Neutrophil (primary cell): ENCODE data around the gene GALNT7.

ENCODE experiments used
- H3K27ac ChIP-seq: fragments of 200-600 bp; sonication (generic); 2 replicates; pipeline ENCODE4 v1.5.1; 2016; ENCODE audit warnings: mild to moderate bottlenecking, moderate library complexity
- H3K27me3 ChIP-seq: fragments of 200-600 bp; sonication (generic); 2 replicates; pipeline ENCODE4 v1.6.0; 2016; ENCODE audit warnings: mild to moderate bottlenecking
- H3K36me3 ChIP-seq: fragments of 200-600 bp; sonication (generic); 2 replicates; pipeline ENCODE4 v1.5.1; 2017
- H3K4me1 ChIP-seq, 2 experiments: fragments of 200-600 bp in 1 of 2; sonication (generic) in 1 of 2; 1 replicate in 1 of 2; 2 replicates in 1 of 2; pipeline versions ENCODE4 v1.5.1 to v1.6.1; 2013 to 2016; ENCODE audit warnings: low read depth in 1 of 2, low read length in 1 of 2, mild to moderate bottlenecking in 1 of 2, moderate library complexity in 1 of 2; ENCODE audit not compliant: control insufficient read depth in 1 of 2, insufficient read depth in 1 of 2
- H3K4me3 ChIP-seq, 2 experiments: fragments of 200-600 bp in 1 of 2; sonication (generic) in 1 of 2; 1 replicate in 1 of 2; 2 replicates in 1 of 2; pipeline ENCODE4 v1.5.1; 2013 to 2016; ENCODE audit warnings: low read depth in 1 of 2, low read length in 1 of 2, mild to moderate bottlenecking in 1 of 2, moderate library complexity in 1 of 2
- H3K9me3 ChIP-seq: fragments of 200-600 bp; sonication (generic); 2 replicates; pipeline ENCODE4 v1.5.1; 2016
- TF ChIP-seq, protein P1 (sequence below): fragments of 200-600 bp; sonication (generic); IDR thresholded peaks from 2 replicates; pipeline ENCODE4 v1.5.1; 2016; ENCODE audit warnings: antibody characterized with exemption

GALNT7 gene

GRCh38 chr4:173153445-173153844, 15.2 kb upstream of the GALNT7 start:
- Histone ChIP-seq H3K4me1 (no peaks in the 10 kb centered on the region), H3K36me3 (peaks cover under 1% of the 10 kb centered on the region), H3K27ac (no peak overlapping the region), H3K27me3 (no peaks in the 10 kb centered on the region), H3K9me3 (no peaks in the 10 kb centered on the region), H3K4me3 (no peak overlapping the region)
- TF ChIP-seq, protein P1, sequence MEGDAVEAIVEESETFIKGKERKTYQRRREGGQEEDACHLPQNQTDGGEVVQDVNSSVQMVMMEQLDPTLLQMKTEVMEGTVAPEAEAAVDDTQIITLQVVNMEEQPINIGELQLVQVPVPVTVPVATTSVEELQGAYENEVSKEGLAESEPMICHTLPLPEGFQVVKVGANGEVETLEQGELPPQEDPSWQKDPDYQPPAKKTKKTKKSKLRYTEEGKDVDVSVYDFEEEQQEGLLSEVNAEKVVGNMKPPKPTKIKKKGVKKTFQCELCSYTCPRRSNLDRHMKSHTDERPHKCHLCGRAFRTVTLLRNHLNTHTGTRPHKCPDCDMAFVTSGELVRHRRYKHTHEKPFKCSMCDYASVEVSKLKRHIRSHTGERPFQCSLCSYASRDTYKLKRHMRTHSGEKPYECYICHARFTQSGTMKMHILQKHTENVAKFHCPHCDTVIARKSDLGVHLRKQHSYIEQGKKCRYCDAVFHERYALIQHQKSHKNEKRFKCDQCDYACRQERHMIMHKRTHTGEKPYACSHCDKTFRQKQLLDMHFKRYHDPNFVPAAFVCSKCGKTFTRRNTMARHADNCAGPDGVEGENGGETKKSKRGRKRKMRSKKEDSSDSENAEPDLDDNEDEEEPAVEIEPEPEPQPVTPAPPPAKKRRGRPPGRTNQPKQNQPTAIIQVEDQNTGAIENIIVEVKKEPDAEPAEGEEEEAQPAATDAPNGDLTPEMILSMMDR: no peak

GRCh38 chr4:173159791-173160190, 8.8 kb upstream of the GALNT7 start:
- Histone ChIP-seq H3K36me3 (peaks cover 12% of the 10 kb centered on the region), H3K27ac (no peak overlapping the region), H3K27me3 (no peaks in the 10 kb centered on the region), H3K4me1 (no peaks in the 10 kb centered on the region), H3K9me3 (no peaks in the 10 kb centered on the region), H3K4me3 (no peak overlapping the region)
- TF ChIP-seq, protein P1: no peak

DNA sequence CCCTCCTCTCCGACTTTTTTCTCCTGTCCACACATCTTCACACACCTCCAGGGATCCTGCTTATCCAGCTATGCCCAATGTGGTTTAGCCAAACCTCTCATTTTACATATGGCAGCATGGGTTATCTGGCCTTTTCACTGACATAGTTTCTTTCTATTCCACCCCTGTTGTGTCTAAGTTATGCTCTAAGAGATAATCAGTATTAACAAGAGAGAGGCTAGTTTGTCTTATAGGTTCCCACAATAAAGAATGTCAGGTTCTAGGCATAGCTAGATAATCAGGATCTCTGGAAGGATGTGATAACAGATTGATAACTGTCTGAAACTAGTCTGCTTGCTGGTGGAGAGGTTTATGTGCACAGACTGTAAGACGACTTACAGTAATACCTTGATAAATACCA, 7.7 kb upstream of the GALNT7 start:
- TF ChIP-seq, protein P1: no peak
- peaks cover 15% of the 10 kb centered on the region for H3K36me3 ChIP-seq
- no peak overlapping the region for H3K27ac ChIP-seq
- no peaks in the 10 kb centered on the region for H3K9me3 ChIP-seq
- no peaks in the 10 kb centered on the region for H3K4me1 ChIP-seq
- H3K27me3 ChIP-seq: no peaks in the 10 kb centered on the region
- no peak overlapping the region for H3K4me3 ChIP-seq

DNA sequence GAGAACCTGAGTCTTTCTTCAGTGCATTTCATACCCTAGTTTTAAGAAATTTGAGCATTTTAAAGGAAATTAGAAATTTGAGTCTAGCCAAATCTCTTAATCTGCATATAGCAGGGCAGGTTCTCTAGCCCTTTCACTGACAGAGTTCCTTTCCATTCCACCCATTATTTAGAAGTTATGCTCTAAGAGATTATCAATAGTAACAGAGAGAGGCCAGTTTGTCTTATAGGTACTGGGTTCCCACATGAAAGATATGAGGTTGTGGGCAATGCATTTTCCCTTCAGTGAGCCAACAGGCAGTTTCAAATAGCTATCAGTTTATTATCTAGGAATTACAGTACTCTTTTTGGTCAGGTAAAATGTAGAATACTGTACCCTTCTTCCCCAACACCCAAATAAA, 7.3 kb upstream of the GALNT7 start:
- Histone ChIP-seq H3K9me3 (no peaks in the 10 kb centered on the region), H3K36me3 (peaks cover 15% of the 10 kb centered on the region), H3K4me3 (no peak overlapping the region), H3K27ac (no peak overlapping the region), H3K27me3 (no peaks in the 10 kb centered on the region), H3K4me1 (no peaks in the 10 kb centered on the region)
- TF ChIP-seq, protein P1: no peak

GRCh38 chr4:173165706-173166105, 2.9 kb upstream of the GALNT7 start:
- H3K36me3 ChIP-seq: peaks cover 9% of the 10 kb centered on the region
- H3K27me3 ChIP-seq: no peaks in the 10 kb centered on the region
- no peak overlapping the region for H3K27ac ChIP-seq
- H3K9me3 ChIP-seq: no peaks in the 10 kb centered on the region
- H3K4me3 ChIP-seq: no peak overlapping the region
- TF ChIP-seq, protein P1: no peak
- H3K4me1 ChIP-seq: peaks cover 17 to 19% of the 10 kb centered on the region in 2 experiments

DNA sequence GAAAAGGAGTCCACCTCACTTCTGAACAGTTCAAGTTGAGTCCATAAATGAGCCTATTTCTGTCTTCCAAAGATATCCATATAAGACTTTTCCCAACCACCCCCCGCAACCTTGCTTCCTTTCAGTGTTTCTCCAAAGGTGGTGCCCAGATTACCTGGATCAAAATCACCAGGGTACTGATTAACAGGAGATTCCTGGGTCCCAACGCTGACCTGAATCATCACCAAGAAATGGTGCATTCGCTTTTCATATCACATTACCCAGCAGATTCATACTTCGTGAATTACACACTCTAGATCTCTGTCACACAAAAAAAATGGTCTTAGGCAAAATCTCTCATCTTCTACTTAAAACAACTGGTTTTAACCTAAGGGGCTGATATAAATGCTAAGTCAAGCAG, 2.1 kb upstream of the GALNT7 start:
- no peak overlapping the region for H3K27ac ChIP-seq
- H3K36me3 ChIP-seq: peaks cover 9% of the 10 kb centered on the region

More for the DNA sequence above, 2.1 kb upstream of the GALNT7 start:
- Histone ChIP-seq H3K4me3 (no peak overlapping the region), H3K27me3 (no peaks in the 10 kb centered on the region), H3K9me3 (no peaks in the 10 kb centered on the region), H3K4me1 (peaks cover 25 to 27% of the 10 kb centered on the region in 2 experiments)
- TF ChIP-seq, protein P1: no peak
